ENCODE data around the gene NUDT3. TPM values are rescaled to one million over a fixed set of nuclear protein-coding genes. Genes with fewer than 3 reads are reported as not detected.

The NUDT3 gene
- total and polyA plus RNA-seq, 4 donors: 3.2 to 20.2 (median 9.5) TPM

DNA sequence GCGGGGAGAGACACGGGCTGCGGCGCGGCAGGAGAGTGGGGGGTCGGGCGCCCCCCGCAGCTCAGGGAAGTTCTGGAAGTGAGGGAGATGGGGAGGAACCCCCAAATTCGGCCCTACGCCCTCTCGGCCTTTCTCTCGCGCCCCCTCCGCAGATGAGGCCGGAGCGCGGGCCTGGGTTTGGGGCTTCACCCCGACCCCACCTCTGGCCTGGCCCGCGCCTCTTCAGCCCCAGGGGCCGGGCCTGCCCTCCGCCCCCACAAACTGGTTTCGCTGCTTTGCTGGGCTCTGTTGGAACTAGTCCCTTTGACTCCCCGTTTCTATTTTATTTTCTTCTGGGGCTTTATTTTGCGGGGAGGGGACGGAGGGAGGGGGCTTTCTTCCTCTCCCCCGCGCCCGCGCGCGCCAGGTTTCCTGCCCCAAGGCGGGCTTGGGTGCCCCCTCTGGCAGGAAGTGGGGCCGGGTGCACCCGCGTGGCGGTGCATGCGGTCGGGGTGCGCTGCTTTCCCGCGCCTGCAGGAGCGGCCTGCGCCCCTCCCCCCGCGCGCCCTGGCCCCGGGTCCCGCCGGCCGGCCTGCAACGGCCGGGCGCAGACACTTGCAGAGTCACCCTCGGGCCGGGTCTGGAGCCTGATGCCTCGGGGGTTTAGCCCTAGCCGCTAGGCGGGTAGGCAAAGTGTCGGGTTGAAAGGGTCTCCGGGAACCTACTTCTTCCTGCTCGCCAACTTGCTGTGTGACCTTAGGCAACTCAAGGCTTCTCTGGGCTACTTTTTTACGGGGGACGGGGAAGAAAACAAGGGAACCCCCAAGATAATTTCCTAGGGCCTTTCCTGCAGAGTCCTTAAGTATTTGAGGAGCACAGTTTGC lies 154.5 kb downstream of the NUDT3 start:
- DNase-seq (ENCODE audit: low spot score): peak; percentile 65
- H3K36me3 ChIP-seq (ENCODE audit: control insufficient read depth in 4 of 4, insufficient read depth in 3 of 4, low read depth in 1 of 4, low read length in 3 of 4): peaks cover 0 to 17% (median 6%) of the 10 kb centered on the region in 4 donors
- no peaks in the 10 kb centered on the region for H3K9me3 ChIP-seq (ENCODE audit: control insufficient read depth in 4 of 4, low read length in 3 of 4)
- TF ChIP-seq, protein P1, sequence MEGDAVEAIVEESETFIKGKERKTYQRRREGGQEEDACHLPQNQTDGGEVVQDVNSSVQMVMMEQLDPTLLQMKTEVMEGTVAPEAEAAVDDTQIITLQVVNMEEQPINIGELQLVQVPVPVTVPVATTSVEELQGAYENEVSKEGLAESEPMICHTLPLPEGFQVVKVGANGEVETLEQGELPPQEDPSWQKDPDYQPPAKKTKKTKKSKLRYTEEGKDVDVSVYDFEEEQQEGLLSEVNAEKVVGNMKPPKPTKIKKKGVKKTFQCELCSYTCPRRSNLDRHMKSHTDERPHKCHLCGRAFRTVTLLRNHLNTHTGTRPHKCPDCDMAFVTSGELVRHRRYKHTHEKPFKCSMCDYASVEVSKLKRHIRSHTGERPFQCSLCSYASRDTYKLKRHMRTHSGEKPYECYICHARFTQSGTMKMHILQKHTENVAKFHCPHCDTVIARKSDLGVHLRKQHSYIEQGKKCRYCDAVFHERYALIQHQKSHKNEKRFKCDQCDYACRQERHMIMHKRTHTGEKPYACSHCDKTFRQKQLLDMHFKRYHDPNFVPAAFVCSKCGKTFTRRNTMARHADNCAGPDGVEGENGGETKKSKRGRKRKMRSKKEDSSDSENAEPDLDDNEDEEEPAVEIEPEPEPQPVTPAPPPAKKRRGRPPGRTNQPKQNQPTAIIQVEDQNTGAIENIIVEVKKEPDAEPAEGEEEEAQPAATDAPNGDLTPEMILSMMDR (IDR thresholded peaks at IDR 0.05; ENCODE audit: low read depth, low read length, missing input control): peak; percentile 21
- TF ChIP-seq, protein P2, sequence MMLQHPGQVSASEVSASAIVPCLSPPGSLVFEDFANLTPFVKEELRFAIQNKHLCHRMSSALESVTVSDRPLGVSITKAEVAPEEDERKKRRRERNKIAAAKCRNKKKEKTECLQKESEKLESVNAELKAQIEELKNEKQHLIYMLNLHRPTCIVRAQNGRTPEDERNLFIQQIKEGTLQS (IDR thresholded peaks at IDR 0.05): no peak
- TF ChIP-seq NR2F2 (IDR thresholded peaks at IDR 0.05): no peak
- H3K9ac ChIP-seq (ENCODE audit: low read depth in 1 of 2, low read length in 2 of 2): peak overlapping the region in 1 of 2 donors; percentile 71
- H3K27ac ChIP-seq (ENCODE audit: low read depth in 1 of 2, low read length in 2 of 2): peak overlapping the region; percentile 53 to 62
- H3K27me3 ChIP-seq (ENCODE audit: control insufficient read depth in 4 of 4, insufficient read depth in 4 of 4, low read length in 3 of 4): no peaks in the 10 kb centered on the region
- peak overlapping the region in 2 of 3 donors; percentile 66 to 79 for H3K4me3 ChIP-seq (ENCODE audit: low read depth in 1 of 3, low read length in 3 of 3)
- H3K4me1 ChIP-seq (ENCODE audit: control insufficient read depth in 4 of 4, insufficient read depth in 4 of 4, low read length in 3 of 4): peaks cover 0 to 11% (median 7%) of the 10 kb centered on the region in 4 donors
- 11% methylated on average over 64 of the region's 64 CpGs for WGBS

DNA sequence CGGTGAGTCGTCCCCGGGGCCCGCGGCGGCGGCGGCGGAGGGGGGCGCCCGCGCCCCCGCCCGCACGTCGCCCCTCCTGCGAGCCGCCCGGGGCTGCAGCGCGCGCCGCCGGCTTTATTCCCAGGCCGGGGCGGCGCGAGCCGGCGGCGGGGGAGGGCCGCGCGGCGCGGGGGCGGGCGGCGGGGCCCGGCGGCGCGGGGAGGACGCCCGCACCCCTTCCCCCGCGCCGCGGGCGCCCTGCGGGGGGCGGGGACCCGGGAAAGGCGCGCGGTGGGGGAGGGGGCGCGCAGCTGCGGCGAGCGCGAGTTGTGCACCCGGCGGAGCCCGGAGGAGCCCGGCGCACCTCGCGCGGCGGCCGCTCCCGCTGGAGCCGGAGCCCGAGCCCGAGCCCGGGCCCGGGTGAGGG lies 155.2 kb downstream of the NUDT3 start:
- peak overlapping the region in 2 of 3 donors; percentile 66 to 79 for H3K4me3 ChIP-seq (ENCODE audit: low read depth in 1 of 3, low read length in 3 of 3)
- no peak for DNase-seq (ENCODE audit: low spot score)
- peak overlapping the region in 1 of 2 donors; percentile 71 for H3K9ac ChIP-seq (ENCODE audit: low read depth in 1 of 2, low read length in 2 of 2)
- no peaks in the 10 kb centered on the region for H3K9me3 ChIP-seq (ENCODE audit: control insufficient read depth in 4 of 4, low read length in 3 of 4)
- H3K27ac ChIP-seq (ENCODE audit: low read depth in 1 of 2, low read length in 2 of 2): peak overlapping the region; percentile 95 to 98
- WGBS: under 1% methylated on average over 77 of the region's 78 CpGs
- H3K4me1 ChIP-seq (ENCODE audit: control insufficient read depth in 4 of 4, insufficient read depth in 4 of 4, low read length in 3 of 4): peaks cover 0 to 11% (median 7%) of the 10 kb centered on the region in 4 donors
- H3K36me3 ChIP-seq (ENCODE audit: control insufficient read depth in 4 of 4, insufficient read depth in 3 of 4, low read depth in 1 of 4, low read length in 3 of 4): peaks cover 0 to 14% (median 5%) of the 10 kb centered on the region in 4 donors
- no peak for TF ChIP-seq YY1 (IDR thresholded peaks at IDR 0.05)
- TF ChIP-seq JUND (IDR thresholded peaks at IDR 0.05): no peak
- TF ChIP-seq GABPA (IDR thresholded peaks at IDR 0.05 in 1 of 2, conservative IDR thresholded peaks at IDR 0.05 in 1 of 2): no peak
- no peak for TF ChIP-seq FOXA1 (IDR thresholded peaks at IDR 0.05)
- TF ChIP-seq, protein P3, sequence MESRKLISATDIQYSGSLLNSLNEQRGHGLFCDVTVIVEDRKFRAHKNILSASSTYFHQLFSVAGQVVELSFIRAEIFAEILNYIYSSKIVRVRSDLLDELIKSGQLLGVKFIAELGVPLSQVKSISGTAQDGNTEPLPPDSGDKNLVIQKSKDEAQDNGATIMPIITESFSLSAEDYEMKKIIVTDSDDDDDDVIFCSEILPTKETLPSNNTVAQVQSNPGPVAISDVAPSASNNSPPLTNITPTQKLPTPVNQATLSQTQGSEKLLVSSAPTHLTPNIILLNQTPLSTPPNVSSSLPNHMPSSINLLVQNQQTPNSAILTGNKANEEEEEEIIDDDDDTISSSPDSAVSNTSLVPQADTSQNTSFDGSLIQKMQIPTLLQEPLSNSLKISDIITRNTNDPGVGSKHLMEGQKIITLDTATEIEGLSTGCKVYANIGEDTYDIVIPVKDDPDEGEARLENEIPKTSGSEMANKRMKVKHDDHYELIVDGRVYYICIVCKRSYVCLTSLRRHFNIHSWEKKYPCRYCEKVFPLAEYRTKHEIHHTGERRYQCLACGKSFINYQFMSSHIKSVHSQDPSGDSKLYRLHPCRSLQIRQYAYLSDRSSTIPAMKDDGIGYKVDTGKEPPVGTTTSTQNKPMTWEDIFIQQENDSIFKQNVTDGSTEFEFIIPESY (IDR thresholded peaks at IDR 0.05): no peak
- TF ChIP-seq HNF4A (conservative IDR thresholded peaks at IDR 0.05): no peak
- TF ChIP-seq TAF1 (conservative IDR thresholded peaks at IDR 0.05): no peak
- no peak for TF ChIP-seq EGR1 (IDR thresholded peaks at IDR 0.05; ENCODE audit: low read depth in 2 of 2)
- TF ChIP-seq NR2F2 (IDR thresholded peaks at IDR 0.05): no peak
- TF ChIP-seq RXRA (IDR thresholded peaks at IDR 0.05): no peak
- TF ChIP-seq HNF4G (IDR thresholded peaks at IDR 0.05): no peak
- TF ChIP-seq FOXA2 (IDR thresholded peaks at IDR 0.05): no peak
- TF ChIP-seq, protein P4, sequence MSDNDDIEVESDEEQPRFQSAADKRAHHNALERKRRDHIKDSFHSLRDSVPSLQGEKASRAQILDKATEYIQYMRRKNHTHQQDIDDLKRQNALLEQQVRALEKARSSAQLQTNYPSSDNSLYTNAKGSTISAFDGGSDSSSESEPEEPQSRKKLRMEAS (IDR thresholded peaks at IDR 0.05): no peak
- TF ChIP-seq, protein P1 (IDR thresholded peaks at IDR 0.05; ENCODE audit: low read depth, low read length, missing input control): no peak
- TF ChIP-seq, protein P2 (IDR thresholded peaks at IDR 0.05): no peak
- no peak for TF ChIP-seq SP1 (IDR thresholded peaks at IDR 0.05)
- TF ChIP-seq, protein P5, sequence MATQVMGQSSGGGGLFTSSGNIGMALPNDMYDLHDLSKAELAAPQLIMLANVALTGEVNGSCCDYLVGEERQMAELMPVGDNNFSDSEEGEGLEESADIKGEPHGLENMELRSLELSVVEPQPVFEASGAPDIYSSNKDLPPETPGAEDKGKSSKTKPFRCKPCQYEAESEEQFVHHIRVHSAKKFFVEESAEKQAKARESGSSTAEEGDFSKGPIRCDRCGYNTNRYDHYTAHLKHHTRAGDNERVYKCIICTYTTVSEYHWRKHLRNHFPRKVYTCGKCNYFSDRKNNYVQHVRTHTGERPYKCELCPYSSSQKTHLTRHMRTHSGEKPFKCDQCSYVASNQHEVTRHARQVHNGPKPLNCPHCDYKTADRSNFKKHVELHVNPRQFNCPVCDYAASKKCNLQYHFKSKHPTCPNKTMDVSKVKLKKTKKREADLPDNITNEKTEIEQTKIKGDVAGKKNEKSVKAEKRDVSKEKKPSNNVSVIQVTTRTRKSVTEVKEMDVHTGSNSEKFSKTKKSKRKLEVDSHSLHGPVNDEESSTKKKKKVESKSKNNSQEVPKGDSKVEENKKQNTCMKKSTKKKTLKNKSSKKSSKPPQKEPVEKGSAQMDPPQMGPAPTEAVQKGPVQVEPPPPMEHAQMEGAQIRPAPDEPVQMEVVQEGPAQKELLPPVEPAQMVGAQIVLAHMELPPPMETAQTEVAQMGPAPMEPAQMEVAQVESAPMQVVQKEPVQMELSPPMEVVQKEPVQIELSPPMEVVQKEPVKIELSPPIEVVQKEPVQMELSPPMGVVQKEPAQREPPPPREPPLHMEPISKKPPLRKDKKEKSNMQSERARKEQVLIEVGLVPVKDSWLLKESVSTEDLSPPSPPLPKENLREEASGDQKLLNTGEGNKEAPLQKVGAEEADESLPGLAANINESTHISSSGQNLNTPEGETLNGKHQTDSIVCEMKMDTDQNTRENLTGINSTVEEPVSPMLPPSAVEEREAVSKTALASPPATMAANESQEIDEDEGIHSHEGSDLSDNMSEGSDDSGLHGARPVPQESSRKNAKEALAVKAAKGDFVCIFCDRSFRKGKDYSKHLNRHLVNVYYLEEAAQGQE (IDR thresholded peaks at IDR 0.05): no peak
- no peak for TF ChIP-seq RAD21 (IDR thresholded peaks at IDR 0.05)
- no peaks in the 10 kb centered on the region for H3K27me3 ChIP-seq (ENCODE audit: control insufficient read depth in 4 of 4, insufficient read depth in 4 of 4, low read length in 3 of 4)
